ENCODE measurements around the gene ZNF506. TPM values are rescaled to one million over a fixed set of nuclear protein-coding genes. Genes with fewer than 3 reads are reported as not detected.

Gene ZNF506
- total RNA-seq, 1 experiment from 2014 or later = 2.5 TPM

- BruUV-seq (replicated peaks) = no TSS peak
- no peak overlapping the region for H3K27ac Mint-ChIP-seq (ENCODE audit: low read depth, unreplicated experiment)
- intact Hi-C loops (cut with micrococcal nuclease) = no loop called here
These were observed 73.2 kb downstream of the ZNF506 start for GRCh38 chr19:19748249-19748938.

GRCh38 chr19:19747357-19748220 lies 74.0 kb downstream of the ZNF506 start:
- POLR2A ChIA-PET = no interaction called here
- no peaks in the 10 kb centered on the region for H3K36me3 Mint-ChIP-seq (ENCODE audit: insufficient read depth, unreplicated experiment)

More at GRCh38 chr19:19748249-19748938, 73.2 kb downstream of the ZNF506 start:
- H3K27me3 Mint-ChIP-seq (ENCODE audit: insufficient read depth, unreplicated experiment) = no peaks in the 10 kb centered on the region
- CTCF ChIA-PET = no interaction called here
- DNase-seq (ENCODE audit: unreplicated experiment) = no peak
- no peaks in the 10 kb centered on the region for H3K36me3 Mint-ChIP-seq (ENCODE audit: insufficient read depth, unreplicated experiment)
- TF ChIP-seq, protein P1, sequence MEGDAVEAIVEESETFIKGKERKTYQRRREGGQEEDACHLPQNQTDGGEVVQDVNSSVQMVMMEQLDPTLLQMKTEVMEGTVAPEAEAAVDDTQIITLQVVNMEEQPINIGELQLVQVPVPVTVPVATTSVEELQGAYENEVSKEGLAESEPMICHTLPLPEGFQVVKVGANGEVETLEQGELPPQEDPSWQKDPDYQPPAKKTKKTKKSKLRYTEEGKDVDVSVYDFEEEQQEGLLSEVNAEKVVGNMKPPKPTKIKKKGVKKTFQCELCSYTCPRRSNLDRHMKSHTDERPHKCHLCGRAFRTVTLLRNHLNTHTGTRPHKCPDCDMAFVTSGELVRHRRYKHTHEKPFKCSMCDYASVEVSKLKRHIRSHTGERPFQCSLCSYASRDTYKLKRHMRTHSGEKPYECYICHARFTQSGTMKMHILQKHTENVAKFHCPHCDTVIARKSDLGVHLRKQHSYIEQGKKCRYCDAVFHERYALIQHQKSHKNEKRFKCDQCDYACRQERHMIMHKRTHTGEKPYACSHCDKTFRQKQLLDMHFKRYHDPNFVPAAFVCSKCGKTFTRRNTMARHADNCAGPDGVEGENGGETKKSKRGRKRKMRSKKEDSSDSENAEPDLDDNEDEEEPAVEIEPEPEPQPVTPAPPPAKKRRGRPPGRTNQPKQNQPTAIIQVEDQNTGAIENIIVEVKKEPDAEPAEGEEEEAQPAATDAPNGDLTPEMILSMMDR (IDR thresholded peaks at IDR 0.05; ENCODE audit: unreplicated experiment) = no peak
- H3K4me3 Mint-ChIP-seq (ENCODE audit: unreplicated experiment) = no peak overlapping the region
- POLR2A ChIA-PET = no interaction called here
- no peaks in the 10 kb centered on the region for H3K4me1 Mint-ChIP-seq (ENCODE audit: insufficient read depth, unreplicated experiment)
- peaks cover 20% of the 10 kb centered on the region for H3K9me3 Mint-ChIP-seq (ENCODE audit: unreplicated experiment)

DNA sequence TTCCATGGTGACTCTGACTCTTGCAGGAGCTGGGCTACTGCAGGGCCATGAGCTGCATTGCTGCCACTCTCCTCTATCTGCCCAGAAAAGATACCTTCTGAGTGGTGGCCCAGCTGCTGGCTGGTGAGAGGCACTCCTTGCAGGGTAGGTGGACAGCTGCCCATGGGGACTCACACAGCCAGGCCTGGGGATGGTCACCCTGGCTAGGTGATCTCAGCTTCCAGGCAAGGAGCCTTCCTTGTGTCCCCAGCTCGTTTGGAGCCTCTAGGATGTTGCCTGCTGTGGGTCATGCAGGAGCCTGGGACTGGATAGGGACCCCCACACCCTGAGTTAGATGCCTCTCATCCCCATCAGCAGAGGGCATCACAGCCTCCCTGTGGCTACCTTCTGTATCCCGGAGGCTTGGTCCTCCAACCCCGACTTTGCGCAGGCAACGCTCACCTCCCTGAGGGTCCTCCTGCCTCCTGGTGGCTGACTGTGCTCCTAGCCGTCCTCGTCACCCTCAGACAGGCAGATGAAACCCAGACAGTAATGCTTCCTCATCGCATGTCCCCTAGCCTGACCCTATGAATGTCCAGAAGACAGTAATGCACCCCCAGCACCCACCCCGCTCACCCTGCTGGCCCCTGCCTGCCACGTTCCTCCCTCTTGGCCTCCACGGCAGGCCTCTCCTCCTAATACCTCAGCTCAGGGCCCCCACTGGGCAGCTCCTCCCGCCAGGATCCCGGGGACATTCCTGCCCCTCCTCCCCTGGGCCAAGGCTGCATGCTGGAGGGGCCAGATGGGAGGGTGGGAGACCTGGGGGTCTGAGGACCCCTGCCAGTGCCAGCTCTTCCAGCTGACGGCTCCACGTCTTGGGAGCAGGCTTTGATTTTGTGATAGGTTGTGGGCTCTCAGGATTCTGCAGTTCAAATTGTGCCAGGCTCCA lies 75.0 kb downstream of the ZNF506 start:
- Mint-ChIP-seq H3K4me3 (ENCODE audit: unreplicated experiment) (no peak overlapping the region), H3K9me3 (ENCODE audit: unreplicated experiment) (peaks cover 21% of the 10 kb centered on the region), H3K4me1 (ENCODE audit: insufficient read depth, unreplicated experiment) (no peaks in the 10 kb centered on the region), H3K27ac (ENCODE audit: low read depth, unreplicated experiment) (no peak overlapping the region), H3K36me3 (ENCODE audit: insufficient read depth, unreplicated experiment) (no peaks in the 10 kb centered on the region), H3K27me3 (ENCODE audit: insufficient read depth, unreplicated experiment) (no peaks in the 10 kb centered on the region)
- TF ChIP-seq, protein P1 (IDR thresholded peaks at IDR 0.05; ENCODE audit: unreplicated experiment) = no peak
- intact Hi-C loops (cut with micrococcal nuclease) = no loop called here
- DNase-seq (ENCODE audit: unreplicated experiment) = no peak
- no TSS peak for BruUV-seq (replicated peaks)
- ChIA-PET POLR2A (interaction anchor here (0.6 kb wide), 1 partner anchor 30 kb away, joined by 3 read pairs; no protein-coding TSS in a partner anchor), CTCF (no interaction called here)

More at GRCh38 chr19:19747357-19748220, 74.0 kb downstream of the ZNF506 start:
- BruUV-seq (replicated peaks) = no TSS peak
- Mint-ChIP-seq H3K4me1 (ENCODE audit: insufficient read depth, unreplicated experiment) (no peaks in the 10 kb centered on the region), H3K4me3 (ENCODE audit: unreplicated experiment) (no peak overlapping the region), H3K27ac (ENCODE audit: low read depth, unreplicated experiment) (no peak overlapping the region), H3K27me3 (ENCODE audit: insufficient read depth, unreplicated experiment) (no peaks in the 10 kb centered on the region), H3K9me3 (ENCODE audit: unreplicated experiment) (peaks cover 21% of the 10 kb centered on the region)
- TF ChIP-seq, protein P1 (IDR thresholded peaks at IDR 0.05; ENCODE audit: unreplicated experiment) = no peak
- intact Hi-C loops (cut with micrococcal nuclease) = no loop called here
- DNase-seq (ENCODE audit: unreplicated experiment) = no peak
- CTCF ChIA-PET = no interaction called here

Measured in MCF 10A (cell line).